Measurements from ENCODE around the gene ACVR2B. TPM values are rescaled to one million over a fixed set of nuclear protein-coding genes. Genes with fewer than 3 reads are reported as not detected.

The ACVR2B gene
- total and polyA plus RNA-seq, 2 experiments from 2014 or later, result 9.0 to 15.4 TPM

DNA sequence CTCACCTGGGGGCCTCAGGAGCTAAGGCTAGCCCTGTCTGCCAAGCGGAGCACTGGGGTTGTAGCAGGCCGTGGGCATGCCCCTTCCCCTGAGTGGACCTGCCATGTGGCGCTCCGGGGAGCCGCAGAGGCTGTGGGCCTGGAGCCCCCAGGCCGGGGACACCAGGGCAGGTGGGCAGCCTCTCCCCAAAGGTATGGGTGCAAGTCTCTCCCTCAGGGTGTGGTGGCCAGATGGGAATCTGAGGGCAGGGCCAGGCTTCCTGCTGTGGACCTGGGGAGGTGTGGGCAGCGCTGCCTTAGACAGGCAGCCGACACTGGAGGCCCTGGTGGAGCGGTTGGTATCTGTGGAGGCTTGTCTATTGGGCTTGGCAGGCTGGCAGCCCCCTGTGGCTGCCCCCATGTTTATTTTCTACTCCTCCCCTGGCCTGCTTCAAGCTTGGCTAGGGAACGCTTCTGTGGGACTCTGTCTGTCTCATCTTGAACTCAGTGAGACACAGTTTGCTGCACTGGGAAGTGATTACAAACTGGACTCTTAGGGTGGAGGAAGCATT, 5.9 kb downstream of the ACVR2B start:
- H3K27me3 ChIP-seq, result no peaks in the 10 kb centered on the region
- no peak for DNase-seq (ENCODE audit: low spot score)
- peaks cover 54% of the 10 kb centered on the region for H4K20me1 ChIP-seq (ENCODE audit: insufficient read depth, poor library complexity, severe bottlenecking)
- no peak overlapping the region for H2AFZ ChIP-seq
- no peak overlapping the region for H3K4me2 ChIP-seq
- WGBS (ENCODE audit: low lambda C conversion rate, missing lambda C conversion rate), result 95% methylated on average over 10 of the region's 10 CpGs
- no peaks in the 10 kb centered on the region for H3K9me3 ChIP-seq (ENCODE audit: low read depth)
- H3K79me2 ChIP-seq, result peaks cover 94% of the 10 kb centered on the region
- H3K4me3 ChIP-seq, result no peak overlapping the region
- TF ChIP-seq EZH2 (IDR thresholded peaks at IDR 0.05; ENCODE audit: borderline replicate concordance) (no peak), EZH2phosphoT487 (IDR thresholded peaks at IDR 0.05; ENCODE audit: low read depth, severe bottlenecking, unreplicated experiment) (no peak)
- TF ChIP-seq, protein P1, sequence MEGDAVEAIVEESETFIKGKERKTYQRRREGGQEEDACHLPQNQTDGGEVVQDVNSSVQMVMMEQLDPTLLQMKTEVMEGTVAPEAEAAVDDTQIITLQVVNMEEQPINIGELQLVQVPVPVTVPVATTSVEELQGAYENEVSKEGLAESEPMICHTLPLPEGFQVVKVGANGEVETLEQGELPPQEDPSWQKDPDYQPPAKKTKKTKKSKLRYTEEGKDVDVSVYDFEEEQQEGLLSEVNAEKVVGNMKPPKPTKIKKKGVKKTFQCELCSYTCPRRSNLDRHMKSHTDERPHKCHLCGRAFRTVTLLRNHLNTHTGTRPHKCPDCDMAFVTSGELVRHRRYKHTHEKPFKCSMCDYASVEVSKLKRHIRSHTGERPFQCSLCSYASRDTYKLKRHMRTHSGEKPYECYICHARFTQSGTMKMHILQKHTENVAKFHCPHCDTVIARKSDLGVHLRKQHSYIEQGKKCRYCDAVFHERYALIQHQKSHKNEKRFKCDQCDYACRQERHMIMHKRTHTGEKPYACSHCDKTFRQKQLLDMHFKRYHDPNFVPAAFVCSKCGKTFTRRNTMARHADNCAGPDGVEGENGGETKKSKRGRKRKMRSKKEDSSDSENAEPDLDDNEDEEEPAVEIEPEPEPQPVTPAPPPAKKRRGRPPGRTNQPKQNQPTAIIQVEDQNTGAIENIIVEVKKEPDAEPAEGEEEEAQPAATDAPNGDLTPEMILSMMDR (IDR thresholded peaks at IDR 0.05; ENCODE audit: poor library complexity), result no peak
- H3K9me2 ChIP-seq (replicated peaks; ENCODE audit: insufficient read depth), result no peaks in the 10 kb centered on the region
- H3K36me3 ChIP-seq (replicated peaks; ENCODE audit: insufficient read depth, low read depth), result no peaks in the 10 kb centered on the region
- peaks cover 19% of the 10 kb centered on the region for H3K4me1 ChIP-seq (ENCODE audit: insufficient read depth)
- no peak overlapping the region for H3K27ac ChIP-seq

DNA sequence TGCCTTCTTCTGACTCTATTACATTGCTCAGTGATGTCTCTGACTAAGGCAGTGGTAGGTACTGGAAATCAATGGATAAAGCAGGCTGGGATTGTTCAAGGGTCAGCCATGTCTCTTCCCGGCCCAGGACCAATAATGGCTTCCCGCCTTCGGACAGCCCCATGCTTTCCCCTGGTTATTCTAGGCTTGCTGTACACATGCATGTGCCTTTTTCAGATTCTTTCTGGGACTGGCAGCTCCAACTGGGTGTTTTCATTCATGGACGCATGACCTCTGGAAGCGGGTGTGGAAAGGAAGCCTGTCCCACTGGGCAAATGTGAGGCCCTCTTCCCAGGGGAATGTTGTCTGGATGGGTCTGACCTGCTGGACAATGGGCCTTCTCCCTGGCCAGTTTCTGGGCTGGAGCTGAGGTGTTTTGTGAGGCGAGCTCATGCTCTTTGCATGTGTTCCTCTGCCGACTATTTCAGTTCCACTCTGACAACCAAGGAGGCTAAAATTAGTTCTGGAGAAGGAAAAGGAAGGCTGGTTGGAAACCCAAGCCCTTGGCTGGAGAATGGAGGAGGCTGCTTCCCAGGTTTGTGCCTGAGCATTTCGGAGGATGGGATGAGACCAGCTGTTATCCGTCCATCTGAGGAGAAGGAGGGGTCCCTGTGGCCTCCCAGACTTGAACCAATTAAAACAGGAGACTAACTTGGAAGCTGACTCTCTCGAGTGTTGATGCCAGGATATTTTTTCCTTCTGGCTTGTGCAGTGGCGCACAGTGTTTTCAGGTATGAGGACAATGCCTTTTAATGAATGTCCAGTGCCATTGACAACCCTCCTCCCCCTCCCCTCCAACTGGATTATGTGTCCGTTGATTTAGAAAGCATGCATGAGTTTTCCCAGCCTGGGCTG, 6.9 kb downstream of the ACVR2B start:
- Histone ChIP-seq H3K36me3 (replicated peaks; ENCODE audit: insufficient read depth, low read depth) (no peaks in the 10 kb centered on the region), H3K27ac (no peak overlapping the region), H3K4me1 (ENCODE audit: insufficient read depth) (peaks cover 19% of the 10 kb centered on the region), H3K79me2 (peaks cover 98% of the 10 kb centered on the region), H4K20me1 (ENCODE audit: insufficient read depth, poor library complexity, severe bottlenecking) (peaks cover 53% of the 10 kb centered on the region), H3K9me3 (ENCODE audit: low read depth) (peaks cover 3% of the 10 kb centered on the region), H3K9me2 (replicated peaks; ENCODE audit: insufficient read depth) (no peaks in the 10 kb centered on the region), H2AFZ (no peak overlapping the region), H3K4me2 (no peak overlapping the region), H3K4me3 (no peak overlapping the region), H3K27me3 (no peaks in the 10 kb centered on the region)
- TF ChIP-seq EZH2phosphoT487 (IDR thresholded peaks at IDR 0.05; ENCODE audit: low read depth, severe bottlenecking, unreplicated experiment), result no peak
- TF ChIP-seq EZH2 (IDR thresholded peaks at IDR 0.05; ENCODE audit: borderline replicate concordance), result no peak
- TF ChIP-seq, protein P1 (IDR thresholded peaks at IDR 0.05; ENCODE audit: poor library complexity), result no peak
- no peak for DNase-seq (ENCODE audit: low spot score)
- 86% methylated on average over 12 of the region's 12 CpGs for WGBS (ENCODE audit: low lambda C conversion rate, missing lambda C conversion rate)

DNA sequence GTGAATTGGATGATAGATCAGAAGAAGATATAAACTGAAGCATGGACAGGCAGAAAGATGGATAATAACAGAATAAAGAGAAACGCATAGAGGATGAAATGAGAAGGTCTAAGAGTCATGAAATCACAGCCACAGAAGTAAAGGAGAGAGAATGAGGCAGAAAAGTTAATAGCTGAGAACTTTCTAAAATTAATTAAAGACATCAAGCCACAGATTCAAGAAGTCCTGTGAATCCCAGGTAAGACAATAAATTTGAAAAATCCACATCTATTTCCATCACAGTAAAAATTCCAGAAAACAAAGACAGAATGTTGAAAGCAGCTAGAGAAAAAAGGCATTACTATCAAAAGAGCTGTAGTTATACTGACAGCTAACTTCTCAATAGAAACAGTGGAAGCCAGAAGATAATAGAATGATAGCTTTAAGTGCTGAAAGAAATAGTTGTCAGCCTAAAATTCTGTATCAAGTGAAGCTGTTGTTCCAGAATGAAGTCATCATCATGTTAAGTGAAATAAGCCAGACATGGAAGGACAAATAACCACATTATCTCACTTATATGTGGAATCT, 12.0 kb downstream of the ACVR2B start:
- no peaks in the 10 kb centered on the region for H3K9me2 ChIP-seq (replicated peaks; ENCODE audit: insufficient read depth)
- no peaks in the 10 kb centered on the region for H3K4me1 ChIP-seq (ENCODE audit: insufficient read depth)
- DNase-seq (ENCODE audit: low spot score), result no peak
- H3K4me2 ChIP-seq, result no peak overlapping the region
- no peak overlapping the region for H3K4me3 ChIP-seq
- no peak overlapping the region for H2AFZ ChIP-seq
- WGBS (ENCODE audit: low lambda C conversion rate, missing lambda C conversion rate), result 100% methylated on average over 1 of the region's 1 CpG
- TF ChIP-seq, protein P1 (IDR thresholded peaks at IDR 0.05; ENCODE audit: poor library complexity), result no peak
- TF ChIP-seq EZH2 (IDR thresholded peaks at IDR 0.05; ENCODE audit: borderline replicate concordance) (no peak), EZH2phosphoT487 (IDR thresholded peaks at IDR 0.05; ENCODE audit: low read depth, severe bottlenecking, unreplicated experiment) (no peak)
- H3K27me3 ChIP-seq, result no peaks in the 10 kb centered on the region
- no peaks in the 10 kb centered on the region for H3K36me3 ChIP-seq (replicated peaks; ENCODE audit: insufficient read depth, low read depth)
- H3K79me2 ChIP-seq, result peaks cover 100% of the 10 kb centered on the region
- no peak overlapping the region for H3K27ac ChIP-seq
- peaks cover 8% of the 10 kb centered on the region for H3K9me3 ChIP-seq (ENCODE audit: low read depth)
- peaks cover 15% of the 10 kb centered on the region for H4K20me1 ChIP-seq (ENCODE audit: insufficient read depth, poor library complexity, severe bottlenecking)

Measured in hepatocyte (in vitro differentiated cells).